ENCODE results near the gene ILRUN.
A peak's percentile ranks its signal among the peaks of the same experiment; 100 is the strongest.
"Not testable (repeated sequence)": the region's sequence is repeated elsewhere in the genome, so short reads cannot be mapped to it uniquely, and the experiment has no call there.

The ILRUN gene

DNA sequence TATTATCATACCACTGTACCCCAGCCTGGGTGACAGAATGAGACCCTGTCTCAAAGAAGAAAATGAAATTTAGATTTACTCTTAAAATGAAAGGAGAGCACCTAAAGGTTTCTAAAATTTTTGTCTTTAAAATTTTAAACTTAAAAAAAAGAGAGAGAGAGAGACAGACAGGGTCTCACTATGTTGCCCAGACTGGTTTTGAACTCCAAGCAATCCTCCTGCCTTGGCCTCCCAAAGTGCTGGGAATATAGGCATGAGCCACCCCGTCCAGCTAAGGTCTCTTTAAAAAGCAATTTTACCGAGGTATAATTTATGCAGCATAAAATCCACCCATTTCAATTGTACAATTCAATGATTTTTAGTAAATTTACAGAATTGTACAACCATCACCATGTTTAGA, 33.2 kb downstream of the ILRUN start:
- DNase-seq, result no peak

DNA sequence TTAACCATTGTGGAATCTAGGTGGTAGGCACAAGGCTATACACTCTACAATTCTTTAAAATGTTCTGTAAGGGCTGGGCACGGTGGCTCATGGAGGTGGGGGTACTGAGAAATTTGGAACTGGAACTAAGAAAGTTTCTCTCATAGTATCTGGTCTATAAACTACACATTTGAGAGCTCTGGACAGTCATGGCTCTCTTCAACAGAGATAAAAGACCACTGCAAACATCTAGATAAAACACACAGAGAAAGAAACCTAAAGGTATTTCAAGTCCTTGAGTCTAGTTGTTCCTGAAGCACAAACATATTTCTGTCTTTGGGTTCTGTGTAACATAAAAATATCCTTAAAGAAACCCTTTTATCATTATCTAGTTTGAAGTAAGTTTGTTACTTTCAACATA, 35.2 kb downstream of the ILRUN start:
- DNase-seq, result no peak

DNA sequence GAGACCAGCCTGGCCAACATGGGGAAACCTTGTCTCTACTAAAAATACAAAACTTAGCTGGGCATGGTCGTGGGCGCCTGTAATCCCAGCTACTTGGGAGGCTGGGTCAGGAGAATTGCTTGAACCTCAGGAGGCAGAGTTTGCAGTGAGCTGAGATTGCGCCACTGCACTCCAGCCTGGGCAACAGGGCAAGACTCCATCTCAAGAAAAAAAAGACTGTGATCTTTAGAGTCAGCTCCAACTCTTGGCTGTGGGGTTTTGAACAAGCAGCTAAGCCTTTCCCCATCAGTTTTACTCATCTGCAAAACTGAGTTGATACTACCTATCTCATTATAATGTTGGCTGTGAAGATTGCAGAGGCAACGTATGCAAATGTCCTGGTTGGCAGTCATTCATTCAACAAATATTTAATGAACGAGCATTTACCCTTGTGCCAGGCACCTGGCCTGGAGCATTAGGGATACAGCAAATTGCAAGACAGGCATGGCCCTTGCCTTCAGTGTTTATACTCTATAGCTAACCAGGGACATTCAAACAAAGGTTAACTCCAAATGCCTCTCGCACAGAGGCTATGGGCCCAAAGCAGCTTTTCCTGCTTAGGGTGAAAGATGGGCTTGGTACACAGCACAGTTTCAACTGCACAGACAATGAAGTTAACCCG, 37.8 kb downstream of the ILRUN start:
- no peak for DNase-seq

DNA sequence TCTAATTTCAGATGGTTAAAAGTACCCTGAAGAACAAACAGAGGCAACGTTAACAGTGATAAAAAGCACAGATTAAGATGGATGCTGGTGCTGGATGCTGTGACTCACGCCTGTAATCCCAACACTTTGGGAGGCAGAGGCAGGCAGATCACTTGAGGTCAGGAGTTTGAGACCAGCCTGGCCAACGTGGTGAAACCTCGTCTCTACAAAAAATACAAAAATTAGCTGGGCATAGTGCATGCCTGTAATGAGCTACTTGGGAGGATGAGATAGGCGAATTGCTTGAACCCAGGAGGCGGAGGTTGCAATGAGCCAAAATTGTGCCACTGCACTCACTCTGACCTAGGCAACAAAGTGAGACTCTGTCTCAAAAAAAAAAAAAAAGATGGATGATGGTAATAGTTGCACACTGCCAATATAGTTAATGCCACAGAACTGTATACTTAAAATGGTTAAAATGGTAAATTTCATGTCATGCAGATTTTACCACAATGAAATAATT, 38.5 kb downstream of the ILRUN start:
- peak; percentile 63 for DNase-seq

DNA sequence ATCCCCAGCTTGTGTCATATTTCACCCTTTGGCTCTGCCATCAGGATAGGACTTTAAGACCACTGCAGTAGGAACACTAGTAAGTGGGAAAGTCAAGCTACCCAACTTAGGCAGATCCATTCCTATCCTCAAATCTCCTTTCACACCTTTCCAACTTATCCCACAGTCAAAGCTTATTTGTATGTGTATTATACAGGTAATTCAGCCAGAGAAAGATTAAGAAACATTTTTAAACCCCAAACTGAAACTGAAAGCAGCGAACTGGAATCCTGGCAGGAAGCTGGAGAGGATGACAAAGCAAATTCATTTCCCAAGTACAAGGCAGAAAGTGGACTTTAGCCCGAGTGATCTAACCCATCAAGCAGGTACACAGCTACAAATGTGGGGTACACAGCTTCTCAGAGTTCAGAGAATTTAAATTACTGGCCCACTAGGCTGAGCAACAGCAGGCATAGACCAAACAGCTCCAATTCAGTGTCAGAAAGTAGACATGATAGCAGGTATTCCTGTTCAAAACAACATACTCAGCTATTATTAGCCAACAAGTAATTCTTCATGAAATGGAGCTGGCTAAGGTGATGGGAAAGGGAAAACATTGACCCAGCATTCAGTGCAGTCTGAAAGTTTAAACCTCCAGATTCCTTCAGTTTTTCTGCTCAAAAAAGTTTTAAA, 39.1 kb downstream of the ILRUN start:
- DNase-seq, result peak; percentile 86

DNA sequence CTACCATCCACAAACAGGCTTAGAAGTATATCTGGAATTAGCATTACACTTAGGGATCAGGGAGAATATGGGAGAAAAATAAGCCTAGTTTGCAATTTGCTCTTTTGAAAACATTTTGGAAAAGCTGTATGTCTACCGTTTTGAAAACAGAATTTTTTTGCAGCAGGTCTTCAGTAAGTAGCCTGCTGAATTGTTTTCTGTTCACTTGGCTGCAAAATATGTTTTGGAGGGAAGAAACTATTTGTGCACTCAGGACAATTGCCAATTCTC, 39.6 kb downstream of the ILRUN start:
- no peak for DNase-seq

DNA sequence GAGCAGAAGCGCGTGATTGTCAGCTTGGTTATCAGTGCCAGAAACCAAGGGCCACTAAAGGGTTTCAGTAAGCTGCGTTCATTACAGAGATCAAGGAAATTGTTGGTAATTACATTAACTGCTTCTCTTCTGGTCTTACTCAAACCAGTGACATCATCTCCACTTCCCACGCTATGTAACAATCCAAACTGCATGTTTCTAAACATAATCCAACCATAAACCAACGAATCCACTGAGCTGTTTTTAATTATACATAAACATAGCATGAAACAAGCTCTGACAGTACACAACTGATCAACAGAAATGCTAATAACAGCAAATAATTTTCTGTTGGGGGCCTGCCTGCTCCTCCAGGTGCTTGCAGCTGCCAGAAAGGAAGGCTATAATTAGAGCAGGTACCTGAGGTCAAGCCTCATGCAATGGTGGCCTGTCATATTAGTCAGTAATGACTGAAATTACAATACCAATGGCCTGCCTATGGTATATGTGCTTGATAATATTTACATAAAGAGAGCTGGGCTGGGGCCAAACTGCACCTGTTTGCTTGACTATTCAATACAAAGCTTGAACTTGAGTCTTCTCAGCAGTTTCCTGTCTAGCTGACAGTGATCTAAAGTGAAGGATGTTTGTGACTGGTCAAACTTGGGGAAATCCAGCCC, 40.1 kb downstream of the ILRUN start:
- peak; percentile 70 for DNase-seq

DNA sequence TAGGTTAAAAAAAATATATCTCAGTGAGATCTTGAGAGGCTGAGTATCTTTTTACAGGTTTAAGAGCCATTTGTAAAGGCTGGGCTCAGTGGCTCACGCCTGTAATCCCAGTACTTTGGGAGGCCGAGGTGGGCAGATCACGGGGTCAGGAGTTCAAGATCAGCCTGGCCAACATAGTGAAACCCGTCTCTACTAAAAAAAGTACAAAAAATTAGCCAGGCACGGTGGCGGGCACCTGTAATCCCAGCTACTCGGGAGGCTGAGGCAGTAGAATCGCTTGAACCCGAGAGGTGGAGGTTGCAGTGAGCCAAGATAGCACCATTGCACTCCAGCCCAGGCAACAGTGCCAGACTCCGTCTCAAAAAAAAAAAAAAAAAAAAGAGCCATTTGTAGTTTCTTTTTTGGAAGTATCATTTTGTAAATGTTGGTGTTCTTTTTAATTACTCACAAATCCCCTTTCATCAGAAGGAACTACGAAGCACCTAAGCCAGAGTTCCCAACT, 40.6 kb downstream of the ILRUN start:
- not testable (repeated sequence) for DNase-seq

DNA sequence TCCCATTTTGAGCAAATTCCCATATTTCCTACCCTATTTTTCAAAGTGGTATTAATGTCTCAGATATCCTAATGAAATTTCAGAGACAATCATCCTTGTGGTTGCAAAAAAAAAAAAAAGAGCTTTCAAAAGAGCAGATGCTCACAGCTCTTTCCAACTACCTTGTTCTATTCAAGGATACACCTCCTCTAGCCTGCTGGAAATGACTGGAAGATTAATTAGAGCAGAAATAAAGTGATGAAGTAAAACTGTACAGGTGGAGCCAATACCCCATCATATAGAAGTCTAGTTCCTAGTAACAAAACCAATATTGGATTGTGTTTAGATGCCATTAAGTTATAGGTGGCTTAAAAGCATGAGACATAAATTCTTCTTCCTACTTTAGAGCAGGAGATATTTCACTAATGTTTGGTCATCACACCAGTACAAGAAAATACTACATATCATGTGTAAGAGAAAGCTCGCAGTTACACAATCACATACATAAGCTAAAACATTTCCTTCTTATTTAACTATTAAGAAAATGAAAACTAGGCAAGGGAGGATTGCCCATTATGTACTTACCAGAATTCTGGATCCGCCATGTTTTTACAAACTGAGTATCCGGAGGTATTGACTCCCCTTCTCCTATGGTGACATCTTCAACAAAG, 42.4 kb downstream of the ILRUN start:
- no peak for DNase-seq

DNA sequence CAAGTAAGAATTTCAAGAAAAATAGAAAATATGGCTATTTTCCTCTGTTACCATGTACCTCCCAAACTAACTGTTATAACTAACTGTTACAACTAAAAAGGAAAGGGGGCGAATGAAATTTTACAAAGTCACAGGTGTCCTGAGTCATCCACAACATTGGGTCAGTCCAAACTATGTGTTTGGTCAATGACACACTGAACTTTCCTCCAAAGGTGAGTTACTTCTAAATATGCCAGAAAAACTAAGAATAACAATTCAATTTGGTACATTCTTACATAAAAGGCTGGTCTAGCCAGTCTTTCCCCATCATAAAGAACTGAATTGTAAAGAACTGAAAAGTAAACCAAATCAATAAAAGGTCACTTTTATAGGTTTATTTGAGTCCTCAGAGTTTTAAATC, 44.3 kb downstream of the ILRUN start:
- no peak for DNase-seq

DNA sequence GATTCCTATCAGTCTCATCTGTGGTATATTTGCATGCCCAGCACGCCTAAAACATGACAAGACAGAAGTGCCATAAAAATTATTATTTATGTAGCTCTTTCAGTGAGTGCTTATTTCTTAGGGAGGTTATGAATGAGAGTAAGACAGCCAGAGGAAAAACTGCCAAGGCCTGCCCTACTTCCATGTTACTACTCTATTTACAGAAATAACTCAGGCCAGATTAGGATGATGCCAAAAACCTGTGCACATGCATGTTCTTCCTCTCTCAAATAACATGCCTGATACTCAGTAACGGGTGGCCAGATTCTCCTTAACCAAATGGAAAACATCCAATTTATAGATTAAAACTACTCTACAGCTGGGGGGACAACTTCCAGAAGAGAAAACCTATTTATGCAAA, 45.7 kb downstream of the ILRUN start:
- no peak for DNase-seq

DNA sequence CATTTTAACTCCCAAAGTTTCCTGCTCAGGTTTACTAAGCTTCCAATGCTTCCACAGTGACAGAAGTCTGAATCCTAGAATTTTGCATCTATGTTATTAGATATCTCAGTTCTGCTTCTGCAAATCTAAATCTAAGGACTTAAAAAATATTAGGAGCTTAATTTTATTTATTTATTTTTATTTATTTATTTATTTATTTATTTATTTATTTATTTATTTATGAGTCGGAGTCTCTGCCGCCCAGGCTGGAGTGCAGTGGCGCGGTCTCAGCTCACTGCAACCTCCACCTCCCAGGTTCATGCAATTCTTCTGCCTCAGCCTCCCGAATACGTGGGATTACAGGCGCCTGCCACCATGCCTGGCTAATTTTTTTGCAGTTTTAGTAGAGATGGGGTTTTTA, 46.3 kb downstream of the ILRUN start:
- not testable (repeated sequence) for DNase-seq

DNA sequence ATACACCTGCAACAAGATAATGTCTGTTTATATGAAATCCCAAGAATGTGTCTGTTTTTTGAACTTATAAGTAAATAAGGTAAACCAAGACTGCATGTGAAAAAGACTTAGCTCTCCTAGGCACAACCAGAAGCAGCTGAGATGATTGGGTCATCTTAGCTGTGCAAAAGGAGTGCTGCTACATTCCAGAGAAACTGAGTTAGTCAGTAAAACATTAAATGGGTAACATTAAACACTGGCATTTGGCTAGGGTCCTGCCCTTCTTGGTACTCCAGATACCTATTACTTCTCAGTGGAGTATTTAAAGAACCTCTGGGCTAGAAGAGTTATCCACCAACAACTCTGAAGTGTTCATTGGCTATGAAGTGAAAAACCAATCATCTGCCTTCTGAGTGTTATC, 47.8 kb downstream of the ILRUN start:
- DNase-seq, result no peak
